ENCODE measurements around the gene ERC2. TPM values are rescaled to one million over a fixed set of nuclear protein-coding genes. Genes with fewer than 3 reads are reported as not detected.

Gene ERC2
- total RNA-seq, 1 donor from 2014 or later = 0.99 TPM

DNA sequence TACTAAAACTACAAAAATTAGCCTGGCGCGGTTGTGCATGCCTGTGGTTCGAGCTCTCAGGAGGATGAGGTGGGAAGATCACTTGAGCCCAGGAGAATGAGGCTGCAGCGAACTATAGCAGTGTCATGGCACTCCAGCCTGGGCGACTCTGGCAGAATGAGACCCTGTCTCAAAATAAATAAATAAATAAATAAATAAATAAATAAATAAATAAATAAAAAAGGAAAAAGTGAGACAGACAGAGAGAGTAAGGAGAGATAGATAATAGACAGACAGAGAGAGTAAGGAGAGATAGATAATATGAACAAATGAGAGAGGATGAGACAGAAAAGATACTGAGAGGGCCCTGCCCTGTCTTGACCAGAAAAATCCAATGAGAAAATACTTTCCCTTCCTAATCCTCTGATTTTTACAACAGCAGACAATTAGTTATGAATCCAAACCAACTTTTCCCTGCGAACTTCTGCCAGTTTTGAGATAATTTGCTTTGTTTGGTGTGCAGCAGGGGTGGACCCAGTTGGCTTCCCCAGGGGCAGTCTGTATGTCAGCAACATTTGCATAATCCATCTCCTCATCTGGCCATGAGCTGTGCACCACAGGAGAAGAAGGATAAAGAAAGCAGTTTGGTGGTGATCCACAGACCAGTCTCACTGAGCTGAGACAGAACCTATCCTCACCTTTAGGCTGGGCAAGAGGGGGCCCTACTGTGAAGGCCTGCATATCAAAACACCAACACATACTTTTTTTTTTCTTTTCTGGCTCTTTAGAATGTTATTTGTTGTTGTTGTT lies 692.7 kb downstream of the ERC2 start:
- no peaks in the 10 kb centered on the region for H3K36me3 ChIP-seq
- DNase-seq = no peak
- H3K27me3 ChIP-seq (ENCODE audit: low read depth) = peaks cover 50% of the 10 kb centered on the region
- intact Hi-C loops (cut with micrococcal nuclease) = no loop called here
- TF ChIP-seq, protein P1, sequence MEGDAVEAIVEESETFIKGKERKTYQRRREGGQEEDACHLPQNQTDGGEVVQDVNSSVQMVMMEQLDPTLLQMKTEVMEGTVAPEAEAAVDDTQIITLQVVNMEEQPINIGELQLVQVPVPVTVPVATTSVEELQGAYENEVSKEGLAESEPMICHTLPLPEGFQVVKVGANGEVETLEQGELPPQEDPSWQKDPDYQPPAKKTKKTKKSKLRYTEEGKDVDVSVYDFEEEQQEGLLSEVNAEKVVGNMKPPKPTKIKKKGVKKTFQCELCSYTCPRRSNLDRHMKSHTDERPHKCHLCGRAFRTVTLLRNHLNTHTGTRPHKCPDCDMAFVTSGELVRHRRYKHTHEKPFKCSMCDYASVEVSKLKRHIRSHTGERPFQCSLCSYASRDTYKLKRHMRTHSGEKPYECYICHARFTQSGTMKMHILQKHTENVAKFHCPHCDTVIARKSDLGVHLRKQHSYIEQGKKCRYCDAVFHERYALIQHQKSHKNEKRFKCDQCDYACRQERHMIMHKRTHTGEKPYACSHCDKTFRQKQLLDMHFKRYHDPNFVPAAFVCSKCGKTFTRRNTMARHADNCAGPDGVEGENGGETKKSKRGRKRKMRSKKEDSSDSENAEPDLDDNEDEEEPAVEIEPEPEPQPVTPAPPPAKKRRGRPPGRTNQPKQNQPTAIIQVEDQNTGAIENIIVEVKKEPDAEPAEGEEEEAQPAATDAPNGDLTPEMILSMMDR (IDR thresholded peaks at IDR 0.05; ENCODE audit: borderline replicate concordance) = no peak
- no peaks in the 10 kb centered on the region for H3K4me1 ChIP-seq
- H3K27ac ChIP-seq (replicated peaks) = no peak overlapping the region
- H3K9me3 ChIP-seq (replicated peaks) = no peaks in the 10 kb centered on the region
- H3K4me3 ChIP-seq = no peak overlapping the region

GRCh38 chr3:55774856-55775255 lies 693.4 kb downstream of the ERC2 start:
- Histone ChIP-seq H3K4me3 (no peak overlapping the region), H3K27me3 (ENCODE audit: low read depth) (peaks cover 48% of the 10 kb centered on the region), H3K36me3 (no peaks in the 10 kb centered on the region), H3K27ac (replicated peaks) (no peak overlapping the region), H3K4me1 (no peaks in the 10 kb centered on the region), H3K9me3 (replicated peaks) (no peaks in the 10 kb centered on the region)
- intact Hi-C loops (cut with micrococcal nuclease) = no loop called here
- TF ChIP-seq, protein P1 (IDR thresholded peaks at IDR 0.05; ENCODE audit: borderline replicate concordance) = no peak
- no peak for DNase-seq

DNA sequence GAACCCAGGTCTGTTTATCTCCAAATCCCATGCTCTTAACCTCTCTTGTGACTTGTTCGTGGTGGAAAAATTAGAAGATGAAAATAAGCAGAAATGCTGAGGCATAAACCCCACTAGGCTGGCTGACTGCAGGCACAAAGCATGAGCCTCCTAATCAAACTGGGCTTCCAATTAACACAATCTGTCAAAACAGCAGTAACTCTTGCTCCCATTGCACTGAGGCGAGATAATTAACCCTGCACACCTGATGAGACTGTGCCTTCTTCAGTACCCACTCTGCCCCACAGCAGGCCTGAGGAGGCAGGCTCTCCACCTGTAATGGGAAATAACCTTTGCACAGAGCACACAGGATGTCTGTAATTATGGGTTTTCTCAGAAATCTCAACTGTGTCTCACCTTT lies 696.8 kb downstream of the ERC2 start:
- no peak for DNase-seq
- Histone ChIP-seq H3K4me1 (no peaks in the 10 kb centered on the region), H3K27me3 (ENCODE audit: low read depth) (peaks cover 30% of the 10 kb centered on the region), H3K9me3 (replicated peaks) (no peaks in the 10 kb centered on the region), H3K36me3 (no peaks in the 10 kb centered on the region), H3K27ac (replicated peaks) (no peak overlapping the region), H3K4me3 (no peak overlapping the region)
- intact Hi-C loops (cut with micrococcal nuclease) = no loop called here
- TF ChIP-seq, protein P1 (IDR thresholded peaks at IDR 0.05; ENCODE audit: borderline replicate concordance) = no peak

- DNase-seq = no peak
- no peak overlapping the region for H3K4me3 ChIP-seq
- H3K27me3 ChIP-seq (ENCODE audit: low read depth) = peaks cover 33% of the 10 kb centered on the region
- no peak overlapping the region for H3K27ac ChIP-seq (replicated peaks)
- H3K4me1 ChIP-seq = no peaks in the 10 kb centered on the region
- no peaks in the 10 kb centered on the region for H3K9me3 ChIP-seq (replicated peaks)
- TF ChIP-seq, protein P1 (IDR thresholded peaks at IDR 0.05; ENCODE audit: borderline replicate concordance) = no peak
- intact Hi-C loops (cut with micrococcal nuclease) = no loop called here
- no peaks in the 10 kb centered on the region for H3K36me3 ChIP-seq
Measured at GRCh38 chr3:55770077-55770476, 698.2 kb downstream of the ERC2 start.

GRCh38 chr3:55766753-55767152 lies 701.5 kb downstream of the ERC2 start:
- no peak for DNase-seq
- no peaks in the 10 kb centered on the region for H3K36me3 ChIP-seq
- TF ChIP-seq, protein P1 (IDR thresholded peaks at IDR 0.05; ENCODE audit: borderline replicate concordance) = no peak
- no peaks in the 10 kb centered on the region for H3K4me1 ChIP-seq
- H3K27me3 ChIP-seq (ENCODE audit: low read depth) = peaks cover 10% of the 10 kb centered on the region
- H3K27ac ChIP-seq (replicated peaks) = no peak overlapping the region
- H3K4me3 ChIP-seq = no peak overlapping the region
- H3K9me3 ChIP-seq (replicated peaks) = no peaks in the 10 kb centered on the region
- intact Hi-C loops (cut with micrococcal nuclease) = no loop called here
